ENCODE data around the gene VPS13D.
A peak's percentile ranks its signal among the peaks of the same experiment; 100 is the strongest.

Gene VPS13D

DNA sequence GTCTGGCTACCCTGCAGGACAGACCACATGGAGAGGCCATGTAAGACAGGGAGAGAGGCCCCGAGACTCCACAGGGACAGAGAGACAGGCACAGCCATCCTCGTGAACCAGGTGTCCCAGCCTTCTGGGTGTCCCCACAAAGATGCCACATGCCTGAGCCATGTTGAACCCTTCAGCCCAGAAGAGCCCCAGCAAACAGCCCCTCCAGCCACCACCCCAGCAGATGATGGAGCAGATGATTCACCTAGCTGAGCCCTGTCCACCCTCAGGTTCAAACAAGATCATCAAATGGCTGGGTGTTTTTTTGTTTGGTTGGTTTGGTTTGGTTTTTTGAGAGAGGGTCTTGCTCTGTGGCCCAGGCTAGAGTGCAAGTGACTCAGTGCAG is 309.5 kb downstream of the VPS13D start:
- DNase-seq (ENCODE audit: low spot score): no peak

DNA sequence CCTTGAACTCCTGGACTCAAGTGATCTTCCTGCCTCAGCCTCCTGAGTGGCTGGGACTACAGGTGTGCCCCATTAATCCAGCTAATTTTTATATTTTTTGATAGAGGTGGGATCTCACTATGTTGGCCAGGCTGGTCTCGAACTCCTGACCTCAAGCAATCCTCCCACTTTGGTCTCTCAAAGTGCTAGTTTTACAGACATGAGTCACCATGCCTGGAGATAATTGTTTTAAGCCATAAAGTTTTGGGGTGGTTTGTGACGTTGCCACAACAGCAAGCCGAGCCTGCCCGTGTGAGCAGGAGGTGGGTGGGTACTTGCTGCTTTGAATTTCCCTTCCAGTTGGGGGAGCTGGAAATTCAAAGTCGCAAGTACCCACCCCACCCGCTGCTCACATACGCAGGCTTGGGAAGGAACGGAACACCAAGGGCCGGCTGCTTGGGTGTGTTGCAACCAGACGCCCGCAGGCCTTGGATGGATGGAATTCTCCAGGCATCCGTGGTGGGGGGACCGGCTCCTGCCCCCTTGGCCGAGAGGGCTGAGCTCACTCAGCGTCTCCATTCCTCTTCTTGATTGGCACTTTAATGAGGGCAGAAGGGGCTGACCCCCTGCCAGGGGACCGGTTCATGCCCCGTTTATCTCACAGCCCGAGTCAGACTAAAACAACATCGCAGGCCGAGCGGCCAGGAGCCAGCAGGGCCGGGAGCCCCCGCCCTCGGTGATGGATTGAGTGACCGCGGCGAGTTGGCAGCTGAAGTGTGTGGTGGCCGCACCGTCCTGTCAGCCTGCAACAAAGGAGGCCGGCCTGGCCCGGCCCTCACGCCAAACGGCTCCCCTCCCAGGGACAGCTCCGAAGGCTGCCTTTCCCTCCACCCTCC is 310.1 kb downstream of the VPS13D start:
- no peak for DNase-seq (ENCODE audit: low spot score)

DNA sequence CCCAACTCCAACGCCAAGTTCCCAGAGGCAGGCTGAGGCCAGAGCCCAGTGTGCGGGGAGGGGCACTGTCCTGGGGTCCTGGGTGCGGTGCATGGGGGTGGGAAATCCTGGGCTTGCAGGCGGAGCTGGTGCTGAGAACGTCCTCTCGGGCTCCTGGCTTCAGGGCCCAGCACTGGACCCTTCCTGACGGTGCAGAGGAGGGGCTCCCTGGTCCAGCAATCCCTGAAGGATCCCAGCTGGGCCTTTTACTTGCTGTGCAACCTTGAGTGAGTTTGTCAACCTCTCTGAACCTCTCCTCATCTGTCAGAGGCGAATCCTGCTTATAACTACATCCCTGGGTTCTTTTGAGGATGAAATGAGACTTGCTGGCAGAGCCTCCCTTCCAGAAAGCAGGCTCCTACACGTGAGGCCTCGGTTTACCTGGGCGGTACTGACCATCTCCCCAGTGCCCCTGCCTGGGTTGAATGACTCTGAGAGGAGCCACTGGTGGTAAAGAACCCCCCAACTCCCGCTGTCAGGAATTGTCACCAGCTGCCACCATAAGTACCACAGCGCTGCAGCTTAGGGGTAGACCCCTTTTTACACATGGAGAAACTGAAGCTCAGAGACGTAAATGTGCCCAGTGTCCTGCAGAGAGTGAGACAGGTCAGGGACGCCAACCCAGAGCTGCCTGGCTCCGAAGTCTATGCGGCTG is 310.9 kb downstream of the VPS13D start:
- DNase-seq (ENCODE audit: low spot score): no peak

DNA sequence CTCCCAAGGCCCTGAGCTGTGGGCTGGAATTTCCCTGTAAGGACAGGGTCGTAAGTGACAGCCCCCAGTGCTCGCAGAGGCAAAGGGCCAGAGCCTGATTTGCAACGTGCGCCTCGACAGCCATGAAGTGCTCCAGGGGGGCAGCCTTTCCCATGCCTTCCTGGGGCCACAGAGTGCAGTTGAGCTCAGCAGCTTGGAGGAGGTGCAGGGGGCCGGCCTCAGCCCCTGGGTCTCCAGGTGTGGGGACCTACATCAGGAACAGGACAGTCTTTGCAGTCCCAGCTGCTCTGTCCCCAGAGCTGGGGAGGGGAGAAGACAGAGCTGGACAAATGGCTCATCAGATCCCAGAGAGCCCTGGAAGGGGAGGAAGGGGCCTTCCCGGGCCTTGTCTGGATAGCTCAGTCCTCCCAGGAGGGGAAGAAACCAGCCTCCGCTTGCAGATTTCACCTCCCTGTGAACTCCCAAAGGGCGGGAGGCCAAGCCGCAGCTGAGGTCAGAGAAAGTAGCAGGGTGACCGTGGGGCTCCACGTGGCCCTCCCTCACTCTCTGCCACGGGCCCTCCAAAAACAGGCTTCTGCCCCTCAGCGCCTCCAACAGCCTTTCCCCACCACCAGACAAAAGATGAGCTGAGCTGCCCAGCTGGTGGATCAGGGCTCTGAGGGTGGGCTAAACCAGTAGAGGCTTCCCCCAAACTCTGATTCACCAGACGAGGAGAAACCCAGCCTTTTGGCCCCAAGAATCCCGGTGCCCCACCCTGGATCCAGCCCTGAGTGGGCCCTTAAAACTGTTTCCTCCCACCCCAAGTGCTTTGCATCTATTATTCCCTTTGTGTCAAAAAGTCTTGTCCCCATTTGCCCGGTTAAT is 311.7 kb downstream of the VPS13D start:
- DNase-seq (ENCODE audit: low spot score): no peak

DNA sequence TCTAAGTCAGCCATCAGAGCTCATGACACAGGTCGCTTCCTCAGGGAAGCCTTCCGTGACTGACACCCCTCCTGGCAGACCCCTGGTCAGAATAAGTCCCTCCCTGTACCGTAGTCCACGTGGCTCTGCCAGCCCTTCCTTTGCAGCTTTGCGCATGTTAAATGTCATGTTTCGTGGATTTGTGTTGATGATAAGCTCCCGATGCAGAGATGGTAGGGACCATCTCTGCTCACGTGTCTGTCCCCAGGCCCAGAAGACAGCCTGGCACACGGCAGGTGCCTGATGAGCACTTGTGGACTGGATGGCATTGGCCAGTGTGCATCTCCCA is 312.3 kb downstream of the VPS13D start:
- DNase-seq (ENCODE audit: low spot score): peak; percentile 9

DNA sequence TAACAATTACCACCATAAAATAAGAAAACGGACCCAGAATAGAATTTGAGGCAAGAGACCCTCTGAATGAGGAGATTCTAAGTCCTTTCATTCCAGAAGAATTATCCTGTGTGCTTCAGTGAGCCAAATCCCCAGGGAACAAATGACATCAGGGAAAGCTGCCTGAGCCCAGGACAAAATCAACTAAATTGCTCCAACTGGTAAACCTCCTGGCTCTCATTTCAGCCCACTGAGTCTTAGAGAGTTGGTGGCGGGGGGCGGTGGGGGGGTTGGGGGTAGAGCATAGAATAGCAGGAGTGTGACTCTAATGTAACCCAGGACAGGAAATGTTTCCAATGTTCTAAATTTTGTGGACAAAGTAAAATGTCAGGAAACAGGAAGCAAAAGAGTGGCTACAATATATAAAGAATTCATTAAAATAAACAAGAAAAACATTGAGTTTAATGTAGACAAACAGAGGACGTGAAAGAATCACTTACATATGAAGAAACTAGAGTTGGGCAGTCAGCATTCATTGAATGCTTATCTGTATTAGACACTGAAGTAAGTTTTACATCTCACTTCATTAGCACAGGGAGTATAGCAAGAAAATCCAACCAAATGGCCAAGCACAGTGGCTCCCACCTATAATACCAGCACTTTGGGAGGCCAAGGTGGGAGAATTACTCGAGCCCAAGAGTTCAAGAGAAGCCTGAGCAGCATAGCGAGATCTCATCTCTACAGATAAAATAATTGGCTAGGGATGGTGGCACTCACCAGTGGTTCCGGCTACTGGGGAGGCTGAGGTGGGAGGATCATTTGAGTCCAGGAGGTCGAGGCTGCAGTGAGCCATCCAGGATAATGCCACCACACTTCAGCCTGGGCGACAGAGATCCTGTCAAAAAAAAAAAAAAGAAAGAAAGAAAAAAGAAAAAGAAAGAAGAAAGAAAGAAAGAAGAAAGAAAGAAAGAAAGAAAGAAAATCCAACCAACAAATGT is 313.1 kb downstream of the VPS13D start:
- no peak for DNase-seq (ENCODE audit: low spot score)

DNA sequence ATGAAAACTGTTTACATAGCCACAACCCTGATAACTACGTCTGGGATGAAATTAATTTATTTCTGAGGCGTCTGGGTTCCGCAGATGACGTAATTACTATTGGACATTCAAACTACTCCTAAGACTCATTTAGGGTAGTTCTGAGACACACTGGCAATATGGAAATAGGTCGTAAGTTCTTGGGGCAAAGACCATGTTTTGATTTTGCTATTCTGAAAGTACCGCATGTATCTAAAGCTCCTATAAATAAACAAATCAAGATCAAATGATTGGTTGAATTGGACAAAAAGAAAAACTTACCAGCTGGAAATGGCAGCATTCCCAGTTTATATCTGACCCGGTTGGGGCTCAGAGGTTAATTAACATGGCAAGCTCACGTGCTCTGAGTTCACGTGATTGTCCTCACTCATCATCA is 313.9 kb downstream of the VPS13D start:
- no peak for DNase-seq (ENCODE audit: low spot score)

DNA sequence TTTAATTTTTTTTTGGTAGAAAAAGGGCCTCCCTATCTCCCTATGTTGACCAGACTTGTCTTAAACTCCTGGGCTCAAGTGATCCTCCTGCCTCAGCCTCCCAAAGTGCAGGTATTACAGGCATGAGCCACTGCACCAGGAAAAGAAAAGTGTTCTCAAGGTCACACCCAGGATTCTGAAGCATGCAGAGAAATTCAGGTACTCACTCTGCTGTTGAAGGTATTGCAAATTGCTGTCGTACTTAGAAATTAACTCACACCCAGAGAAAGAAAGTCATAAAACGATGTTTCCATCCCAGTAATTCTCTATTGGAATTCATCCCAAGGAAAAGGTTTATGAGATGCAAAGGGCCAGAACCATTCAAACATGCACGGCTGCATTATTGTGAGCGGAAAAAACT is 314.5 kb downstream of the VPS13D start:
- DNase-seq (ENCODE audit: low spot score): no peak

DNA sequence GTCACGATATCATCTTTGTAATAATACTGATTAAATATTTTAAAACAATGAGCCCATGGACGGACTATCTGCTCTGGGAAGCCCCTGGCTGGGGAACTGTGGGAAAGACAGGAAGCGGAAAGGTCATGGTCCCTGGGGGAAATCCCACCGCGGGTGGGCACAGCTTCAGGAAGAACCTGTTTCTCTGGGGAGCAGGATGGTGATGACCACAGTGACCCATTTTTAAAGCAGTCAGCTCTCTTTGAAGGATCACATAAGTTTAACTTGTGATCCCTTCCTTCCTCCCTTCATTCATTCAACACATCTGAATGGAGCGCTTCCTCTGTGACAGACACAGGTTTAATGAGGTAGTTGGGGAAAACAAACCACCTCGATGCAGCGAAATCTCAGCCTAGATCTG is 315.2 kb downstream of the VPS13D start:
- no peak for DNase-seq (ENCODE audit: low spot score)

DNA sequence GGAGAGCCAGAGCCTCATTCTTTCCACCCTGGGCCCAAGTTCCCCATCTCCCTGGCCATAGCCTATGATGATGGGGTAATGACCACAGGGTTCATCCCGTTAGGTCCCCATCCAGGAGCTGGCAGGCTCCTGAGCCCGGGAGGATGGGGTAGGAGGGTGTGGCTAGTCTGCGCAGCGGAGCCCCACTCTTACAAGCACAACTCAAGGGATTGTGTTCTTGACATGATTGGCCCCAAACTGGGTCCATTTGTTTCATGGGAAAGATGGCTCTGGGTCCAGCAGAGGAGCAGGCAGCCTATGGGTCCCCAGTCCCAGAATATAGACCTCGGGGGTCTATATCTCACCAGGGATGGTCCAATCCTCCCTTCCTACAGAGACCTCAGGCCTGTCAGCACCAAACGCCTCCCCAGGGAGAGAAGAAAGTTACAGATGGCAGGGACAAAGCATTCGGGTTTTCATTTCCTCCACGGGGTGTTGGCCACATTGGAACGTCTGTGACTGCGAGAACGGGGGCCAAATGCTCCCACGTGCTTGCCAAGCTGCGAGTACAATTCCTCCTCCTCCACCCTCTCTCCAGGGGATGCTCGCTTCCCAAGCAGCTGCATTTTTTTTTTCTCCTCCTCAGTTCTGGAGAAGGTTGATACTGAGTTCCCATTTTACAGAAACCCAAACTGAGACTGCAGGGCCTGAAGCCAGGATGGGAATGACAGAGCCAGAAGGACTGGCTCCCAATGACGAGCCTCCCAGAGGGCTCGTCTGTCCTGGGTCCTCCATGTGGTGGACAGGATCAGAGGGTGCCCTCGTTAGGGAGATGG is 317.1 kb downstream of the VPS13D start:
- DNase-seq (ENCODE audit: low spot score): no peak

DNA sequence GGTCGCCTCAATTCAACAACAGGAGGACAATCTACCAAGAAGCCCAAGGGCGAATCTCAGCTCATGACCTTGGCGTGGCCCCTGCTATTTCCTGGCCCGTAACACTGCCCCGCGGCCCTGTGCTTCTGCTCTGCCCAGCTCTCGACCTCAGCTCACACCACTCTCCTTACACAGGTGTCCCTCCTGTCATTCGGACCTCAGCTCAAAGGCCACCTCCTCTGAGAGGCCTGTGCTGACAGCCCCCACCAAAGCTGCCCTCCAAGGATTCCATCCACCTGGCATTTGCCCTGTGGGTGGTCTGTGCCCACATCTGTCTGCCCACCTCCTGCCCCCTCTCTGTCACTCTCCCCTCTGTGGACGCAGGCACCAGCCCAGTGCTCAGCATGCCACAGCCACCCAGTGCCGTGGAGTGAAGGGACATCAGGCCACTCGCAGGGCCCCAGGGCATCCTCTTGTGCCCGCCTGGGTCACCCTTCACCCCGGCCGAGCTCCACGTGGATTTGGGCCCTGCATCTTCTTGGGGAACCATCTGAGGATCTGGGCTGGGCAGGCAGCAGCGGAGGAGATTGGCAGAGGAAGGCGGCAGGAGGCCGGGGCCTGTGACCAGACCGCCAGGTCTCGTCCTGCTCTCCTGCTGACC is 317.9 kb downstream of the VPS13D start:
- no peak for DNase-seq (ENCODE audit: low spot score)

DNA sequence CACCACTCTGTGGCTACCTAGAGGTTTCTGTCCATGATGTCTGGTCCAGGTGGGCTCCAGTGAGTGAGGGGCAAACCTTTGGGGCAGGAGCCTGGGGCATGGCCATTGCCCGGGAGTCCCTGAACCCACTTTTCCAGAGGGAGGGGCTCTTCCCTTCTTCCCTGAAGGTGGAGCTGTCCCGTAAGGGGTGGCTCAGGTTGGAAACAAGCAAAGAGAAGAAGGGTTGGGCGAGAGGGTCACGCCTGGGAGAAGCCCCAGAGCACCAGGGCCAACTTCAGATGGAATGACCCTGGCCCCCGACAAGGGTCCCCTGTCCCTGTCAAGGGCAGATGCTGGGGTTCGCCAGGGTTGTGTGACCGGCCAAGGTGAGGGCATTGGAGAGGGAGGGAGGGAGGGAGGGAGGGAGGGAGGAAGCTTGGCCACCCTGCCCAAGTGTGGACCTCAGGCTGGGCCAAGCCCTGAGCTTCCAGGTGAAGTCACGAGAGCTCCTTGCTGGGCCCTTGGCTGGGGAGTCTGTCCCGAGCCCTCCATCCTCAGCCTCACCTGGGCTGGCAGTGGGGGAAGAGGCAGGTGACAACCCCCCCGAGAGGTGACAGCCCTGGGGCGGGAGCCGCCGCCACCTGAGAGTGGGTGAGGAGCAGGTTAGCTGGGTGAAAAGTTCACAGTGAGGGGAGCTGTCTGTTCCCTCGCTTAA is 318.6 kb downstream of the VPS13D start:
- DNase-seq (ENCODE audit: low spot score): no peak

DNA sequence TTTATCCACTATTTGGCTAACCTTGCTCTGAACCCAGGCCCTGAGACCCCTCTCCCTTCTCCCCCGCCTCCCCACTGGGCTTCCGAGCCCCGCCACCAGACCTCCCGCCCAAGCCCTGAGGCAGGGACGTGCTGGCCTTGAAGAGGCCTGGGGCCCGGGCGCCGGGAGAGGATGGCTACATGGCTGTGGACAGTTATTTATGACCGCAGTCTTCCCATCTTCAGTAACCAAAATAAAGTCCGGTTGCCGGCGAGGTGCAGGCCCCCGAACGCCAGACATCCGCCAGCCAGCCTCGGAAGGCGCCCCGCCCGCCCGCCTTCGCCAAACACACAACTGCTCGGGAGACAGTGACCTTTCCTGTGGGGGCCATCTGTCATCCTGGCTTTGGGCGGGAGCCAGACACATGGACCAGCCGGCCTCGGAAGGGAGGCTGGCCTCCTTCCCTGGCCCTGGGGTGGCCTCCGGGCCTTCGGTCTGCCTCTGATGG is 319.2 kb downstream of the VPS13D start:
- no peak for DNase-seq (ENCODE audit: low spot score)

DNA sequence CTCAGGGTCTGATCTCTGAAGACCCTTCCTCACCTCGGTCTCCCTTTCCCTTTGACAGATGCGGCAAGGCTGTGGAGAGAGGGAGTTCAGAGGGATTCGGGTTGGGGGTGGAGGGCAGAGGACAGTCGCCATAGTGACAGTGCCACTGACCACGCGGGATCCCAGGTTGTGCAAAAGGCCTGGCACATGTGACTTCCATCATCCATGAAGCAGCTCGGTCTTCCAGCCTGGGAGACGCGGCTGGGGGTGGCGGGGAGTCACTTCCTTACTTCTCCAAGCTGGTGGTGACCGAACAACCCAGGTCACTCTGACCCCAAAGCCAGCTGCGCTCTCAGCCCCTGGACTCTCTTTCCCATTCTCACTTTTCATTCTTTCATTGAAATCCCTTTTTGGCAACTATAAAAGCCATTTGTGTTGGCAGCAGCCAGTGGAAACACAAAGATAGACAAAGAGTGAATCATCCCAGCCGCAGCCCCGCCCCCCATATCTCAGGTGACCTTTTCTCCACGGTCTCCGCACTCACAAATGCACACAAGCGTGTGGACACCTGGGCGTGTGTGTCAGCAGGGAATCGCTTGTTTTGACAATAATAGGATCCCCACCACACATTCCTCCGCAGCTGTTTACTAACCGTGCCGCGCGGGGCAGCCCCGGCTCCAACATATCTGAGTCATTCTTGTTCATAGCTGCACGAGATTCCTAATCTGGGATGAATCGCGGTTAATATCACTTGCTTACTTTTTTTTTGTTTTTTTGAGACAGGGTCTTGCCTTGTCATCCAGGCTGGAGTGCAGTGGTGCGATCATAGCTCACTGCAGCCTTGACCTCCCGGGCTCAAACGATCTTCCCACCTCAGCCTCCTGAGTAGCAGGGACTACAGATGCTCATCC is 319.9 kb downstream of the VPS13D start:
- no peak for DNase-seq (ENCODE audit: low spot score)

DNA sequence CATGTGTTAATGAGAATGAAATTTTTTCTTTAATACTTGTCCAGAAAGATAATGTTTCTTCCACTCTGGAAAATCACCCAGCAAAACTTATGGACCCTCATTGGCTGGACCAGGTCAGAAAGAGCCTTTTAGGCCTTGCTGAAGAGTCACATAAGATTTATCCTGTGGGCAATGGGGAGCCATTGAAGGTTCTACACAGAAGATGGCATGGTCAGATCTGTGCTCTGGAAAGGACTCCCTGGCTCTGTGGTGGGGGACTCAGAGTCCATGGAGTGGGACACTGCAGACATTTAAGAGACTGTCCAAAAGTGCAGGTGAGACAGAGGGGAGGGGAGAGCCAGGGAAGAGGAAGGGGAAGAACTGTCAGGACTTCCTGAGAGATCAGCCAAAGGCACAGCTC is 321.8 kb downstream of the VPS13D start:
- no peak for DNase-seq (ENCODE audit: low spot score)

DNA sequence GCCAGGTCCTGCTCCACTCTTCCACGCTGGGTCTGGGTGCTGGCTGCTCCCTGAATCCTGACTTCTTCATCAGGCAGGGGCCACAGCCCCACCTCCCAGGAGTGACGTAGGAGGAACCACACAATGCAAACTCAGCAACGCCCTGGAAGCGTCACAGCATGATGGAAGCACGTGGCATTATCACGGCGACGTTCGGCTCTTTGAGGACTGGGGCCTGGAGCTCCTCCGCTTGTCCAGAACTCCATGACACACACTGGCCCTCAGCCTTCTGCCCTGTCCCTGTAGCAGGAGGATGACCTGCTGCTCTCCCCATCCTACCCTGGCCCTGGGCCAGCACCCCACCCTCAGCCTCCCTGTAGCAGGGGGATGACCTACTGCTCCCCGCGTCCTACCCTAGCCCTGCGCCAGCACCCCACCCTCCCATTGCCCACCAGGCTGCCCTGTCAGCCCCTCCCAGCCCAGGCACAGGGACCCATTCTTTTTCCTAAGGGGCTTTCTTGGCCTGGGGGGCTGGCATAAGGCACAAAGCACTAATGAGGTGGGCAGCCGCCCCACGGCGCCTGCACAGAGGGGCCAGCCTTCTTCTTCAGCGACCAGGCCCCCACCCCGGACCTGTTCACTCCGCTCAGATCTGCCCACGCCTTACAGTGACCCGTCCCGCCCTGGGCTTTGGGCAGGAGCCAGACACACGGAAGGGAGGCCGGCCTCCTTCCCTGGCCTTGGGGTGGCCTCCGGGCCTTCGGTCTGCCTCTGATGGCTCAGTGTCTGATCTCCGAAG is 322.5 kb downstream of the VPS13D start:
- no peak for DNase-seq (ENCODE audit: low spot score)
